Liver (tissue), 9 donors: ENCODE measurements around the gene PIWIL1. TPM values are rescaled to one million over a fixed set of nuclear protein-coding genes. Genes with fewer than 3 reads are reported as not detected.

Experiments used
- DNase-seq: peaks from one replicate; pipeline ENCODE4 v3.0.0-alpha.2; 2017; ENCODE audit warnings: low spot score
- H3K27ac ChIP-seq, 2 donors: one replicate each; pipeline ENCODE4 v1.7.0; 2013; ENCODE audit warnings: inconsistent platforms in 2 of 2, low read length in 2 of 2, control low read depth in 1 of 2, low read depth in 1 of 2, mild to moderate bottlenecking in 1 of 2
- H3K27me3 ChIP-seq, 4 donors: one replicate each; pipeline versions ENCODE4 v1.6.1 to v1.7.0; 2013; ENCODE audit warnings: low read length in 3 of 4, inconsistent platforms in 1 of 4, mild to moderate bottlenecking in 1 of 4, moderate library complexity in 1 of 4; ENCODE audit not compliant: control insufficient read depth in 4 of 4, insufficient read depth in 4 of 4
- H3K36me3 ChIP-seq, 4 donors: one replicate each; pipeline versions ENCODE4 v1.6.1 to v1.7.0; 2013; ENCODE audit warnings: low read length in 3 of 4, mild to moderate bottlenecking in 3 of 4, low read depth in 1 of 4, moderate library complexity in 1 of 4; ENCODE audit not compliant: control insufficient read depth in 4 of 4, insufficient read depth in 3 of 4
- H3K4me1 ChIP-seq, 4 donors: one replicate each; pipeline versions ENCODE4 v1.6.1 to v1.7.0; 2013; ENCODE audit warnings: low read length in 3 of 4, mild to moderate bottlenecking in 3 of 4, moderate library complexity in 1 of 4; ENCODE audit not compliant: control insufficient read depth in 4 of 4, insufficient read depth in 4 of 4
- H3K4me3 ChIP-seq, 3 donors: one replicate each; pipeline versions ENCODE4 v1.6.1 to v1.7.0; 2013; ENCODE audit warnings: low read length in 3 of 3, control low read depth in 1 of 3, low read depth in 1 of 3, mild to moderate bottlenecking in 1 of 3
- H3K9ac ChIP-seq, 2 donors: one replicate each; pipeline ENCODE4 v1.7.0; 2013; ENCODE audit warnings: low read length in 2 of 2, mild to moderate bottlenecking in 2 of 2, moderate library complexity in 2 of 2, control low read depth in 1 of 2, low read depth in 1 of 2
- H3K9me3 ChIP-seq, 4 donors: one replicate each; pipeline versions ENCODE4 v1.6.1 to v1.7.0; 2013; ENCODE audit warnings: low read length in 3 of 4; ENCODE audit not compliant: control insufficient read depth in 4 of 4
- EGR1 ChIP-seq, 2 donors: IDR thresholded peaks; 2 replicates each; pipeline ENCODE4 v1.6.1; 2016 to 2018; ENCODE audit warnings: antibody characterized with exemption in 2 of 2, low read depth in 2 of 2
- FOXA1 ChIP-seq: IDR thresholded peaks from 2 replicates; pipeline ENCODE4 v1.6.1; 2016; ENCODE audit warnings: antibody characterized with exemption
- FOXA2 ChIP-seq: IDR thresholded peaks from 2 replicates; pipeline ENCODE4 v1.6.1; 2016; ENCODE audit warnings: antibody characterized with exemption
- GABPA ChIP-seq, 2 donors: IDR thresholded peaks in 1 of 2; conservative IDR thresholded peaks in 1 of 2; 2 replicates each; pipeline ENCODE4 v1.6.1; 2016; ENCODE audit warnings: antibody characterized with exemption in 2 of 2, mild to moderate bottlenecking in 1 of 2, moderate library complexity in 1 of 2
- HNF4A ChIP-seq, 2 donors: conservative IDR thresholded peaks; 2 replicates each; pipeline ENCODE4 v1.6.1; 2016; ENCODE audit warnings: antibody characterized with exemption in 2 of 2, mild to moderate bottlenecking in 2 of 2
- HNF4G ChIP-seq: IDR thresholded peaks from 2 replicates; pipeline ENCODE4 v1.6.1; 2016; ENCODE audit warnings: antibody characterized with exemption
- JUND ChIP-seq, 2 donors: IDR thresholded peaks; 2 replicates each; pipeline ENCODE4 v1.6.1; 2016; ENCODE audit warnings: antibody characterized with exemption in 2 of 2
- NR2F2 ChIP-seq: IDR thresholded peaks from 2 replicates; pipeline ENCODE4 v1.6.1; 2016; ENCODE audit warnings: antibody characterized with exemption
- RAD21 ChIP-seq, 2 donors: IDR thresholded peaks; 2 replicates each; pipeline ENCODE4 v1.6.1; 2016; ENCODE audit warnings: antibody characterized with exemption in 2 of 2, mild to moderate bottlenecking in 2 of 2
- RXRA ChIP-seq, 2 donors: IDR thresholded peaks; 2 replicates each; pipeline ENCODE4 v1.6.1; 2017 to 2018; ENCODE audit warnings: antibody characterized with exemption in 2 of 2, mild to moderate bottlenecking in 1 of 2
- SP1 ChIP-seq: IDR thresholded peaks from 2 replicates; pipeline ENCODE4 v1.6.1; 2018; ENCODE audit warnings: antibody characterized with exemption, mild to moderate bottlenecking
- TAF1 ChIP-seq: conservative IDR thresholded peaks from 2 replicates; pipeline ENCODE4 v1.6.1; 2016; ENCODE audit warnings: antibody characterized with exemption, mild to moderate bottlenecking
- YY1 ChIP-seq: IDR thresholded peaks from 2 replicates; pipeline ENCODE4 v1.6.1; 2016; ENCODE audit warnings: antibody characterized with exemption, mild to moderate bottlenecking
- polyA plus RNA-seq, 2 donors: library from polyadenylated mRNA; stranded (reverse) in 1 of 2; unstranded in 1 of 2; fragments of 200-250 nt in 1 of 2; fragments of >200 nt in 1 of 2; fragmentation: Nextera tagmentation in 1 of 2; extraction: Ambion mirVana in 1 of 2; gene quantifications; one replicate each; pipeline versions ENCODE4 v1.2.1 to v1.2.3, GENCODE V29; 2013 to 2015
- total RNA-seq, 2 donors: library from RNA; depleted of rRNA; stranded (reverse); fragments of >200 nt; gene quantifications; one replicate each; pipeline ENCODE4 v1.2.3, GENCODE V29; 2014
- TF ChIP-seq, protein P1 (sequence below): IDR thresholded peaks from 2 replicates; pipeline ENCODE4 v1.6.1; 2016; ENCODE audit warnings: antibody characterized with exemption
- TF ChIP-seq, protein P2 (sequence below): IDR thresholded peaks from 2 replicates; pipeline ENCODE4 v1.6.1; 2016; ENCODE audit warnings: antibody characterized with exemption
- TF ChIP-seq, protein P3 (sequence below): fragments of 150-350 bp; IDR thresholded peaks from 2 replicates; pipeline ENCODE4 v1.5.1; 2017; ENCODE audit warnings: improper control_type of control experiment, low read depth, low read length; ENCODE audit not compliant: missing input control
- TF ChIP-seq, protein P4 (sequence below): IDR thresholded peaks from 2 replicates; pipeline ENCODE4 v1.6.1; 2016; ENCODE audit warnings: antibody characterized with exemption
- TF ChIP-seq, protein P5 (sequence below): IDR thresholded peaks from 2 replicates; pipeline ENCODE4 v1.6.1; 2016; ENCODE audit warnings: antibody characterized with exemption, mild to moderate bottlenecking
- donor health status: healthy.
- donor health status: healthy.
- donor health status: healthy.
- donor health status: healthy.
- donor health status: healthy.

The PIWIL1 gene
- total and polyA plus RNA-seq, 4 donors: 0.01 TPM; not detected in 3

DNA sequence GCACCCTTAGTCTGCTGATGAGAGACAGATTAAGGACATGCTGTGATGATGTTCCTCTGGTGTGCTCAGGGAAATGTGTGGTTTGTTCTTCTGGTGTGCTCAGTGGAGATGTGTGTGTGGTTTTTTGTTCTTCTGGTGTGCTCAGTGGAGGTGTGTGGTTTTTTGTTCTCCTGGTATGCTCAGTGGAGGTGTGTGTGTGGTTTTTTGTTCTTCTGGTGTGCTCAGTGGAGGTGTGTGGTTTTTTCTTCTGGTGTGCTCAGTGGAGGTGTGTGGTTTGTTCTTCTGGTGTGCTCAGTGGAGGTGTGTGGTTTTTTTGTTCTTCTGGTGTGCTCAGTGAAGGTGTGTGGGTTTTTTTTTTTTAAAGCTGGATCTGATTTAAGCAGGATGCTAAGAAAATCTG, 15.4 kb downstream of the PIWIL1 start:
- Histone ChIP-seq H3K27me3 (peaks cover 0 to 12% (median 0%) of the 10 kb centered on the region in 4 donors), H3K9me3 (no peaks in the 10 kb centered on the region), H3K4me3 (no peak overlapping the region), H3K4me1 (no peaks in the 10 kb centered on the region), H3K36me3 (no peaks in the 10 kb centered on the region), H3K9ac (no peak overlapping the region), H3K27ac (no peak overlapping the region)
- TF ChIP-seq JUND (IDR thresholded peaks at IDR 0.05) (no peak), TAF1 (no peak), SP1 (no peak), GABPA (IDR thresholded peaks at IDR 0.05 in 1 of 2, conservative IDR thresholded peaks at IDR 0.05 in 1 of 2) (no peak), RXRA (IDR thresholded peaks at IDR 0.05) (no peak), EGR1 (IDR thresholded peaks at IDR 0.05; ENCODE audit: low read depth in 2 of 2) (no peak), HNF4A (conservative IDR thresholded peaks at IDR 0.05) (no peak), FOXA2 (no peak), FOXA1 (no peak), NR2F2 (no peak), HNF4G (no peak), RAD21 (IDR thresholded peaks at IDR 0.05) (no peak), YY1 (no peak)
- TF ChIP-seq, protein P1, sequence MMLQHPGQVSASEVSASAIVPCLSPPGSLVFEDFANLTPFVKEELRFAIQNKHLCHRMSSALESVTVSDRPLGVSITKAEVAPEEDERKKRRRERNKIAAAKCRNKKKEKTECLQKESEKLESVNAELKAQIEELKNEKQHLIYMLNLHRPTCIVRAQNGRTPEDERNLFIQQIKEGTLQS: no peak
- TF ChIP-seq, protein P2, sequence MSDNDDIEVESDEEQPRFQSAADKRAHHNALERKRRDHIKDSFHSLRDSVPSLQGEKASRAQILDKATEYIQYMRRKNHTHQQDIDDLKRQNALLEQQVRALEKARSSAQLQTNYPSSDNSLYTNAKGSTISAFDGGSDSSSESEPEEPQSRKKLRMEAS: no peak
- TF ChIP-seq, protein P3, sequence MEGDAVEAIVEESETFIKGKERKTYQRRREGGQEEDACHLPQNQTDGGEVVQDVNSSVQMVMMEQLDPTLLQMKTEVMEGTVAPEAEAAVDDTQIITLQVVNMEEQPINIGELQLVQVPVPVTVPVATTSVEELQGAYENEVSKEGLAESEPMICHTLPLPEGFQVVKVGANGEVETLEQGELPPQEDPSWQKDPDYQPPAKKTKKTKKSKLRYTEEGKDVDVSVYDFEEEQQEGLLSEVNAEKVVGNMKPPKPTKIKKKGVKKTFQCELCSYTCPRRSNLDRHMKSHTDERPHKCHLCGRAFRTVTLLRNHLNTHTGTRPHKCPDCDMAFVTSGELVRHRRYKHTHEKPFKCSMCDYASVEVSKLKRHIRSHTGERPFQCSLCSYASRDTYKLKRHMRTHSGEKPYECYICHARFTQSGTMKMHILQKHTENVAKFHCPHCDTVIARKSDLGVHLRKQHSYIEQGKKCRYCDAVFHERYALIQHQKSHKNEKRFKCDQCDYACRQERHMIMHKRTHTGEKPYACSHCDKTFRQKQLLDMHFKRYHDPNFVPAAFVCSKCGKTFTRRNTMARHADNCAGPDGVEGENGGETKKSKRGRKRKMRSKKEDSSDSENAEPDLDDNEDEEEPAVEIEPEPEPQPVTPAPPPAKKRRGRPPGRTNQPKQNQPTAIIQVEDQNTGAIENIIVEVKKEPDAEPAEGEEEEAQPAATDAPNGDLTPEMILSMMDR: no peak
- TF ChIP-seq, protein P4, sequence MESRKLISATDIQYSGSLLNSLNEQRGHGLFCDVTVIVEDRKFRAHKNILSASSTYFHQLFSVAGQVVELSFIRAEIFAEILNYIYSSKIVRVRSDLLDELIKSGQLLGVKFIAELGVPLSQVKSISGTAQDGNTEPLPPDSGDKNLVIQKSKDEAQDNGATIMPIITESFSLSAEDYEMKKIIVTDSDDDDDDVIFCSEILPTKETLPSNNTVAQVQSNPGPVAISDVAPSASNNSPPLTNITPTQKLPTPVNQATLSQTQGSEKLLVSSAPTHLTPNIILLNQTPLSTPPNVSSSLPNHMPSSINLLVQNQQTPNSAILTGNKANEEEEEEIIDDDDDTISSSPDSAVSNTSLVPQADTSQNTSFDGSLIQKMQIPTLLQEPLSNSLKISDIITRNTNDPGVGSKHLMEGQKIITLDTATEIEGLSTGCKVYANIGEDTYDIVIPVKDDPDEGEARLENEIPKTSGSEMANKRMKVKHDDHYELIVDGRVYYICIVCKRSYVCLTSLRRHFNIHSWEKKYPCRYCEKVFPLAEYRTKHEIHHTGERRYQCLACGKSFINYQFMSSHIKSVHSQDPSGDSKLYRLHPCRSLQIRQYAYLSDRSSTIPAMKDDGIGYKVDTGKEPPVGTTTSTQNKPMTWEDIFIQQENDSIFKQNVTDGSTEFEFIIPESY: no peak
- TF ChIP-seq, protein P5, sequence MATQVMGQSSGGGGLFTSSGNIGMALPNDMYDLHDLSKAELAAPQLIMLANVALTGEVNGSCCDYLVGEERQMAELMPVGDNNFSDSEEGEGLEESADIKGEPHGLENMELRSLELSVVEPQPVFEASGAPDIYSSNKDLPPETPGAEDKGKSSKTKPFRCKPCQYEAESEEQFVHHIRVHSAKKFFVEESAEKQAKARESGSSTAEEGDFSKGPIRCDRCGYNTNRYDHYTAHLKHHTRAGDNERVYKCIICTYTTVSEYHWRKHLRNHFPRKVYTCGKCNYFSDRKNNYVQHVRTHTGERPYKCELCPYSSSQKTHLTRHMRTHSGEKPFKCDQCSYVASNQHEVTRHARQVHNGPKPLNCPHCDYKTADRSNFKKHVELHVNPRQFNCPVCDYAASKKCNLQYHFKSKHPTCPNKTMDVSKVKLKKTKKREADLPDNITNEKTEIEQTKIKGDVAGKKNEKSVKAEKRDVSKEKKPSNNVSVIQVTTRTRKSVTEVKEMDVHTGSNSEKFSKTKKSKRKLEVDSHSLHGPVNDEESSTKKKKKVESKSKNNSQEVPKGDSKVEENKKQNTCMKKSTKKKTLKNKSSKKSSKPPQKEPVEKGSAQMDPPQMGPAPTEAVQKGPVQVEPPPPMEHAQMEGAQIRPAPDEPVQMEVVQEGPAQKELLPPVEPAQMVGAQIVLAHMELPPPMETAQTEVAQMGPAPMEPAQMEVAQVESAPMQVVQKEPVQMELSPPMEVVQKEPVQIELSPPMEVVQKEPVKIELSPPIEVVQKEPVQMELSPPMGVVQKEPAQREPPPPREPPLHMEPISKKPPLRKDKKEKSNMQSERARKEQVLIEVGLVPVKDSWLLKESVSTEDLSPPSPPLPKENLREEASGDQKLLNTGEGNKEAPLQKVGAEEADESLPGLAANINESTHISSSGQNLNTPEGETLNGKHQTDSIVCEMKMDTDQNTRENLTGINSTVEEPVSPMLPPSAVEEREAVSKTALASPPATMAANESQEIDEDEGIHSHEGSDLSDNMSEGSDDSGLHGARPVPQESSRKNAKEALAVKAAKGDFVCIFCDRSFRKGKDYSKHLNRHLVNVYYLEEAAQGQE: no peak
- DNase-seq: no peak
